VCaP (cell line): ENCODE results near the gene SLC6A3.

Source experiments
- H3K27ac ChIP-seq: fragments of 450-650 bp; 2 replicates; pipeline ENCODE4 v1.5.1; 2017
- TF ChIP-seq, protein P1 (sequence below): fragments of 450-650 bp; conservative IDR thresholded peaks from 2 replicates; pipeline ENCODE4 v1.5.1; 2017; ENCODE audit warnings: mild to moderate bottlenecking, moderate library complexity

The SLC6A3 gene

DNA sequence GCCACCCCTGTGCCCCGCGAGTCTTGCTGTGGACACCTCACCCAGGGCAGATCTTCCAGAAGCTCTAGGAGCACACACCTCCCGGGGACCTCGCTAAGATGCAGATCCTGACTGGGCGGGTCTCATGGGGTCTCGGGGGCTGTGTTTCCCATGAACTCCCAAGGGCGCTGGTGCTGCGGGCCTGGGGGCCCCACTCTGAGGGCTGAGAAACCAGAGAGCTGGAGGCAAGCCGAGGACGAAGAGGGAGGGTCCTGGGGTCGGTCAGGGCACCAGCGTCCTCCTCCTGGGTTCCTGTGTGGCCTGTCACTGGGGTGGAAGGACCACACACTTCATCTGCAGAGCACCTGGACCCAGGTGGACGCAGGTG, 30.2 kb downstream of the SLC6A3 start:
- H3K27ac ChIP-seq, result no peak overlapping the region
- TF ChIP-seq, protein P1, sequence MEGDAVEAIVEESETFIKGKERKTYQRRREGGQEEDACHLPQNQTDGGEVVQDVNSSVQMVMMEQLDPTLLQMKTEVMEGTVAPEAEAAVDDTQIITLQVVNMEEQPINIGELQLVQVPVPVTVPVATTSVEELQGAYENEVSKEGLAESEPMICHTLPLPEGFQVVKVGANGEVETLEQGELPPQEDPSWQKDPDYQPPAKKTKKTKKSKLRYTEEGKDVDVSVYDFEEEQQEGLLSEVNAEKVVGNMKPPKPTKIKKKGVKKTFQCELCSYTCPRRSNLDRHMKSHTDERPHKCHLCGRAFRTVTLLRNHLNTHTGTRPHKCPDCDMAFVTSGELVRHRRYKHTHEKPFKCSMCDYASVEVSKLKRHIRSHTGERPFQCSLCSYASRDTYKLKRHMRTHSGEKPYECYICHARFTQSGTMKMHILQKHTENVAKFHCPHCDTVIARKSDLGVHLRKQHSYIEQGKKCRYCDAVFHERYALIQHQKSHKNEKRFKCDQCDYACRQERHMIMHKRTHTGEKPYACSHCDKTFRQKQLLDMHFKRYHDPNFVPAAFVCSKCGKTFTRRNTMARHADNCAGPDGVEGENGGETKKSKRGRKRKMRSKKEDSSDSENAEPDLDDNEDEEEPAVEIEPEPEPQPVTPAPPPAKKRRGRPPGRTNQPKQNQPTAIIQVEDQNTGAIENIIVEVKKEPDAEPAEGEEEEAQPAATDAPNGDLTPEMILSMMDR, result no peak

DNA sequence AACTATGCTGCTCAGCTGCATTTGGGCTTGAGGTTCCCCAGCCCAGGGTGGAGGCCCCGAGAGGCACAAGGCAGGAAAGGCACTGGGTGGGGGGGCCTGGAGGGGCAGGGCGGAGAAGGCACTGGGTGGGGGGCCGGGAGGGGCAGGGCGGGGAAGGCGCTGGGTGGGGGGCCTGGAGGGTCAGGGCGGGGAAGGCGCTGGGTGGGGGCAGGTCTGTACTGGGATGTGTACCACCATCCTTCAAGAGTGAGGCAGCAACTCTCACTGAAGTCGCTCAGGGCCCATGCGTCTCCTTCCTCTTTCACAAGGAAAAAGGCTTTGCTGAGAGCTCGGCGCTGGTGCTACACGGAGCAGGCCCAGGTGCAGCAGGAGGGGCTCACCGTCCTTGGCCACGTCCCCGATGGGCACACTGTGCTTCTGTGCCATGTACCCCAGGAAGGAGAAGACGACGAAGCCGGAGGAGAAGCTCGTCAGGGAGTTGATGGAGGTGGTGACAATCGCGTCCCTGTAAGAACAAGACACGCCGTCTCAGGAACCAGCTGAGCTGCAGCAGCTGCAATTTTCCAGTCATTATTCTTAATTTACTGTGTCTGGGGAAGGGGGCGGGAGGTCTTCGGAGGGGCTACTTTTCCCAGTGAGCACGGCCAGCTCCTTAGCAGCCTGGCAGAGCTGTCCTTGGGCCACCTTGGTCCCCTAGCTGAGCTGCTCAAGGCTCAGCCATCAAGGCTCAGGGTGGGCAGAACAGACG, 30.8 kb downstream of the SLC6A3 start:
- H3K27ac ChIP-seq, result no peak overlapping the region
- TF ChIP-seq, protein P1, result no peak

DNA sequence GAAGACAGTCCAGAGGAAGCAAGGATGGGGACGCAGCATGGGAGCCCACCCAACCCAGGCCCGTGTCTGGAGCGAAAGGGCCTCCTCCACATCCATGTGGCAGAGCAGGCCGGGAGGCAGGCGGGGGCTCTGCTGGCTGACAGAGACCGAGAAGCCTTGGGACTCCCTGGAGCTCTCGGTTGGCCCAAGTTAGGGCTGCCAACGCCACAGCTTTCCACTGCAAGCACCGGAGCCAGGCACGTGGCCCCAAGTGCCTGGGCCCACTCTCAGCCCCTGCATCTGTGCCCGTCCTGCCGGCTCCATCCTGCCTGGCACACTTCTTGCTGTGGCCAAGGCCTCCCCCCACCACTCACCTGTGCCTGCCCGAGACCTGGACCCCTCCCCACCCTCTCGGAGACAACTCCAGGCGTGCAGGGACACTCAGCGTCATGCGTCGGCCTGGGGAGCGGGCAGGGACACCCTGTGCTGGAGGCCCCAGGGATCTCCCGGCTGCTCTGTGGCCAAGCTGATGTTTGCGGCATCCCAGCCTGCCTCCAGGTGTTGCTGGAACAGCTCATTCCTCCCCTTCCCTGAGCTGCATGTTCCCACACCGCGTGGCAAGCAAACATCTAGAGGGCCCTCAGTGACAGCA, 31.5 kb downstream of the SLC6A3 start:
- TF ChIP-seq, protein P1, result no peak
- no peak overlapping the region for H3K27ac ChIP-seq

DNA sequence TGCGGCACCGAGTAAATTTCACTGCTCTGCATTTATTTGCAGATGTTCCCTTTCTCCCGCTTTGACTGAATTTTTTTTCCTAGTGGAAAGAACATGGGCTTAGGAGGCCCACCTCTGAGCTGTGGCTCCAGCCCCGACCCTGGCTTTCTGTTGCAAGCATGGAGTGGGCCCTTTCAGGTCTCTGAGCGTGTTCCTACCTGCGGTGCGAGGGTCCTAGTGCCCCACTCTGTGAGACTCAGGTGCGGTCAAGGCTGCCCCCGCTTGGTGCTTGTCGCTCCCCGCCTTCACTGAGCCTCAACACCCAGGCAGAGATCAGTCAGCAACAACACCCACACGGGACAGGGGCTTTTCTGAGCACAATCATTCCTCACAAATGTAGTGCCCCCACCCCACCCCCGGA, 32.0 kb downstream of the SLC6A3 start:
- no peak overlapping the region for H3K27ac ChIP-seq
- TF ChIP-seq, protein P1, result no peak

DNA sequence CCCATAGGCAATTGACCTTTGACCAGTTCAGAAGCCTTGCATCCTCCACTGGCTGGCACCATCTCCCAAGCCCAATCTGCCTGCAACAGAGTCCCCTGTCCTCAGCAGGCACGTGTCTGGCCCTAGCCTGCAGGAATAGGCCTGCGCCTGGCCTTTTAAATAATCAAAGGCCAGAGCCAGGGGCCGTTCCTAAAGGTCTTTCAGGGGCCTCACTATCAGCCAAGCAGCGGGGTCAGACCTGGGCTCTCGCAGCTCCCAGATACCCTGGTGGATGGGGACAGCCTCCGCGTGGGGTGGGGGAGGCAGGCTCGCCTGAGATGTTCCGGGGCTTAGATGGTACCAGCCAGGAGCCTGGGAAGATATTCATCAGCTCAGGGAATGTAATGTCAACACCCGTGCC, 32.6 kb downstream of the SLC6A3 start:
- no peak overlapping the region for H3K27ac ChIP-seq
- TF ChIP-seq, protein P1, result no peak

DNA sequence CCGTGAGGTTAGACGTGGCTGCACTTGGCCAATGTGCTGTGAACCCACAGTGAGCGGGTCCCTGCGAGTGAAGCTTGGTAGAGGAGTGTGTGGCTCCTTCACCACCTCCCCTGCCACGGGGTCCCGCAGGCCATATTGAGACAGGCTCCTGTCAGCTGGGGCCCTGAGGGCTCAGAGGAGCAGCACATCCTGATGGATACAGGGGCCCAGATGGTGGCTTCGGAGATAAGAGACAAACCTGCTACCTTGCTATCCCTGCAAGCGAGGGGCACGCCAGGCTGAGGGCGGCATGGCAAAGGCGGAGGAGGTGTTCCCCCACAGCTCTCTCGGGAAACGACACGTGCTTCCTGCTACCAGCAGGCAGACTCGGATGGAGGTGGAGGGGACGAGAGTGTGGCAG, 33.1 kb downstream of the SLC6A3 start:
- H3K27ac ChIP-seq, result no peak overlapping the region
- TF ChIP-seq, protein P1, result no peak

DNA sequence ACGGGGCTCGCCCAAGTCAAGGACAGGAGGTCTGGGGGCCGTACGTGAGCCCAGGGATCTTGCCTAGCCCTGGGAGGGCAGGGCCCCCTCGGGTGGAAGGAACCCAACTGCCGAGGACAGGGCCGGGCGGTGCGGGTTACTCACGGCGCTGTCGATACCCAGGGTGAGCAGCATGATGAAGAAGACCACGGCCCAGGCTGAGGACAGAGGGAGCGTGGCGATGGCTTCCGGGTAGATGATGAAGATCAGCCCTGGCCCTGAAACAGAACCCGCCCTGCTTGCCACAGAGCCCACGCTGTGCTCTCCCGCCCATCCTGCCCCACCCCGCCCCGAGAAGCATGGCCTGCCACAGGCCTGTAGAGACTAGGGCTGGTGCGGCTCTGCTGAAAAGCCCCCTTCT, 34.1 kb downstream of the SLC6A3 start:
- H3K27ac ChIP-seq, result no peak overlapping the region
- TF ChIP-seq, protein P1, result no peak
